Measurements from ENCODE around the gene ABHD1.
"Not testable (repeated sequence)": the region's sequence is repeated elsewhere in the genome, so short reads cannot be mapped to it uniquely, and the experiment has no call there.

ABHD1 gene

GRCh38 chr2:27115519-27115918 lies 8.1 kb upstream of the ABHD1 start:
- ATAC-seq = no peak
- TF ChIP-seq RARB (CRISPR knock-in tag; IDR thresholded peaks at IDR 0.05) (no peak), CSDC2 (CRISPR knock-in tag; IDR thresholded peaks at IDR 0.05) (no peak), OSR1 (CRISPR knock-in tag; IDR thresholded peaks at IDR 0.05) (no peak), ESRRG (CRISPR knock-in tag; IDR thresholded peaks at IDR 0.05) (no peak), PPARA (CRISPR knock-in tag; IDR thresholded peaks at IDR 0.05; ENCODE audit: borderline replicate concordance) (no peak), ZFP3 (CRISPR knock-in tag; IDR thresholded peaks at IDR 0.05) (no peak), BACH2 (CRISPR knock-in tag; IDR thresholded peaks at IDR 0.05; ENCODE audit: borderline replicate concordance) (no peak)

DNA sequence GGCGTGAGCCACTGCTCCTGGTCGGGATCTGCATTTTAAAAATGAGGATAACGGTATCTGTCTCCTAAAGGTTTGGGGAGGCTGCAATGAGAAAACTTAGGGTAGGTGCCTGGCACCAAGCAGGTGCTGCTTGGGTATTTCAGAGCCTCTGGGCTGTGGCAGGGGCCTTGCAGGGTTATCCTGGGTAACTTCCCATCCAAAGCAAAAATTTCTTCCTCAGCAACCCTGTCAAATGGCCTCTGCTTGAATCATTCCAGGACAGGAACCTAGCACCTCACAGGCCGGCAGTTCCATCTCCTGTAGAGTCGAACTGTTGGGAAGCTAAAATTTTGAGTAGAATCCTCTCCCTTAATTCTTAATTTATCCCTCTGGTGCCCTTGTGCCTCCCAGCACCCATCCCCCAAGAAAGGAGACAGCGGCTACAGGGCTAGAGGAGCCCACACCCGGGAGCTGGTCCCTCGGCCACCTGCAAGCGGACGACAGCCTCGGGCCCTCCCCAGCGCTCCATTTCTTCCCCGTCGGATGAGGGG lies 5.6 kb upstream of the ABHD1 start:
- no peak for TF ChIP-seq ARNTL (CRISPR knock-in tag; IDR thresholded peaks at IDR 0.05; ENCODE audit: borderline replicate concordance, low read depth)
- TF ChIP-seq ZNF8 (CRISPR knock-in tag; IDR thresholded peaks at IDR 0.05) = no peak
- no peak for TF ChIP-seq ZNF565 (CRISPR knock-in tag; conservative IDR thresholded peaks at IDR 0.05; ENCODE audit: low read depth)
- TF ChIP-seq, protein P1, sequence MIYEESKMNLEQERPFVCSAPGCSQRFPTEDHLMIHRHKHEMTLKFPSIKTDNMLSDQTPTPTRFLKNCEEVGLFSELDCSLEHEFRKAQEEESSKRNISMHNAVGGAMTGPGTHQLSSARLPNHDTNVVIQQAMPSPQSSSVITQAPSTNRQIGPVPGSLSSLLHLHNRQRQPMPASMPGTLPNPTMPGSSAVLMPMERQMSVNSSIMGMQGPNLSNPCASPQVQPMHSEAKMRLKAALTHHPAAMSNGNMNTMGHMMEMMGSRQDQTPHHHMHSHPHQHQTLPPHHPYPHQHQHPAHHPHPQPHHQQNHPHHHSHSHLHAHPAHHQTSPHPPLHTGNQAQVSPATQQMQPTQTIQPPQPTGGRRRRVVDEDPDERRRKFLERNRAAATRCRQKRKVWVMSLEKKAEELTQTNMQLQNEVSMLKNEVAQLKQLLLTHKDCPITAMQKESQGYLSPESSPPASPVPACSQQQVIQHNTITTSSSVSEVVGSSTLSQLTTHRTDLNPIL (CRISPR knock-in tag; IDR thresholded peaks at IDR 0.05; ENCODE audit: low read depth) = no peak
- TF ChIP-seq SNAI2 (CRISPR knock-in tag; IDR thresholded peaks at IDR 0.05) = no peak
- TF ChIP-seq OSR1 (CRISPR knock-in tag; IDR thresholded peaks at IDR 0.05) = no peak
- TF ChIP-seq, protein P2, sequence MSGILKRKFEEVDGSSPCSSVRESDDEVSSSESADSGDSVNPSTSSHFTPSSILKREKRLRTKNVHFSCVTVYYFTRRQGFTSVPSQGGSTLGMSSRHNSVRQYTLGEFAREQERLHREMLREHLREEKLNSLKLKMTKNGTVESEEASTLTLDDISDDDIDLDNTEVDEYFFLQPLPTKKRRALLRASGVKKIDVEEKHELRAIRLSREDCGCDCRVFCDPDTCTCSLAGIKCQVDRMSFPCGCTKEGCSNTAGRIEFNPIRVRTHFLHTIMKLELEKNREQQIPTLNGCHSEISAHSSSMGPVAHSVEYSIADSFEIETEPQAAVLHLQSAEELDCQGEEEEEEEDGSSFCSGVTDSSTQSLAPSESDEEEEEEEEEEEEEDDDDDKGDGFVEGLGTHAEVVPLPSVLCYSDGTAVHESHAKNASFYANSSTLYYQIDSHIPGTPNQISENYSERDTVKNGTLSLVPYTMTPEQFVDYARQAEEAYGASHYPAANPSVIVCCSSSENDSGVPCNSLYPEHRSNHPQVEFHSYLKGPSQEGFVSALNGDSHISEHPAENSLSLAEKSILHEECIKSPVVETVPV (CRISPR knock-in tag; IDR thresholded peaks at IDR 0.05) = no peak
- no peak for TF ChIP-seq PATZ1 (CRISPR knock-in tag; IDR thresholded peaks at IDR 0.05; ENCODE audit: borderline replicate concordance)
- TF ChIP-seq TCF4 (CRISPR knock-in tag; IDR thresholded peaks at IDR 0.05; ENCODE audit: borderline replicate concordance) = no peak
- no peak for TF ChIP-seq TSHZ2 (CRISPR knock-in tag; IDR thresholded peaks at IDR 0.05)
- TF ChIP-seq POU6F1 (CRISPR knock-in tag; IDR thresholded peaks at IDR 0.05; ENCODE audit: borderline replicate concordance, low read depth) = no peak
- ATAC-seq = peak; percentile 30

DNA sequence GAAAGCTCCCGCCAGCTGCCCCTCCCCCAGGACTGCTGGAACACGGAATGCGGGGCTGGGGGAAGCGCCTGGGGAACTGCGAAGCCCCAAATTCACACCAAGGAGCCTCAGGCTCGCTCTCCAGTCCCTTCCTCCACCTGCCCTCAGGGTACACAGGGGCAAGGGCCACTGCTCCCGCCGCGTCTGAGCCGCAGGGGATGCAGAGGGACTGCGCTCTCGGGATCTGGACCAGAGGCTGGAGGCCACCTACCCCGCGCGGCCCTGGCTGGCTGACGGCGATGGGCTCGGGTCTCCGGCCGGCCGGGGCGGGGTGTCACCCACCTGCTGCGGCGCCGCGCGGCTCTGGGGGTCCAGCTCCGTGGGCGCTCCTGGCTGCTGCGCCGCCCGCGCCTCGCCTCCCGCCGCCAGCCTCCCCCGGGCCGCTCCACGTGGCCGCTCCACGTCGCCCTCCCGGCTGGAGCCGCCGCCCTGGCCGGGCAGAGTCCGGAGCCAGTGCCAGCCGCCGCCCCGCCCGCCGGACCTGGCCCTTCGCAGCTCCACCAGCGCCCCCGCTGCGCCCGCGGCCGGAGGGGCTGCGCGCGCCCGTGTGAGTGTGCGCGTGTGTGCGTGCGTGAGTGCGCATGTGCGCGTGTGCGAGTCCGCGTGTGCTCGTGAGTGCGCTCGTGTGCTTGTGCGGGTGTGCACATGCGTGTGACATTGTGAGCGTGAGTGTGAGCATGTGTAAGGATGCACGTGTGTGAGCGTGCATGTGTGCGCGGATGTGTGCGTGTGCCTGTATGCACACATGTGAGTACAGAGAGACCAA lies 4.9 kb upstream of the ABHD1 start, which contains the start of gene CGREF1:
CGREF1 (minus strand) TSS at position 604 of the 805 bp plus-strand sequence. CDS start 14,762 bp downstream, outside the sequence.
- peak; percentile 50 for ATAC-seq
- TF ChIP-seq, protein P2 (CRISPR knock-in tag; IDR thresholded peaks at IDR 0.05) = no peak
- TF ChIP-seq BACH2 (CRISPR knock-in tag; IDR thresholded peaks at IDR 0.05; ENCODE audit: borderline replicate concordance) (0 out of 2 replicates have a peak, but pooled peaks have one; percentile 2), ZFP30 (CRISPR knock-in tag; IDR thresholded peaks at IDR 0.05) (peak; percentile 30; the same call in 1 of the 2 replicates), SNAI2 (CRISPR knock-in tag; IDR thresholded peaks at IDR 0.05) (no peak), ISL1 (CRISPR knock-in tag; IDR thresholded peaks at IDR 0.05) (no peak), ZC3H10 (CRISPR knock-in tag; IDR thresholded peaks at IDR 0.05) (no peak), OSR1 (CRISPR knock-in tag; IDR thresholded peaks at IDR 0.05) (no peak), TCF4 (CRISPR knock-in tag; IDR thresholded peaks at IDR 0.05; ENCODE audit: borderline replicate concordance) (no peak), ZNF565 (CRISPR knock-in tag; conservative IDR thresholded peaks at IDR 0.05; ENCODE audit: low read depth) (0 out of 2 replicates have a peak, but pooled peaks have one; percentile 17), POU6F1 (CRISPR knock-in tag; IDR thresholded peaks at IDR 0.05; ENCODE audit: borderline replicate concordance, low read depth) (no peak)

GRCh38 chr2:27119330-27119670 lies 4.3 kb upstream of the ABHD1 start:
- ATAC-seq = not testable (repeated sequence)
